NB4 (cell line): ENCODE results near the gene ADAMTS2.

Source experiments
- CTCF ChIP-seq: IDR thresholded peaks from one replicate; pipeline ENCODE4 v1.5.1; 2012; ENCODE audit warnings: low read depth, low read length
- POLR2A ChIP-seq: IDR thresholded peaks from 2 replicates; pipeline ENCODE4 v1.6.1; 2011; ENCODE audit warnings: mild to moderate bottlenecking; ENCODE audit not compliant: insufficient read length; ENCODE audit errors: extremely low read depth

GRCh38 chr5:179296150-179296821 lies 49.0 kb downstream of the ADAMTS2 start:
- TF ChIP-seq CTCF (no peak), POLR2A (no peak)
